Germinal center (tissue), 1 donor: ENCODE measurements around the gene TEX101.
"Not testable (repeated sequence)": the region's sequence is repeated elsewhere in the genome, so short reads cannot be mapped to it uniquely, and the experiment has no call there.

Experiments used
- DNase-seq: peaks from one replicate; pipeline ENCODE4 v3.0.0; 2012; ENCODE audit warnings: mixed read lengths, low spot score

Gene TEX101

GRCh38 chr19:43420954-43421353, 6.3 kb downstream of the TEX101 start:
- no peak for DNase-seq

DNA sequence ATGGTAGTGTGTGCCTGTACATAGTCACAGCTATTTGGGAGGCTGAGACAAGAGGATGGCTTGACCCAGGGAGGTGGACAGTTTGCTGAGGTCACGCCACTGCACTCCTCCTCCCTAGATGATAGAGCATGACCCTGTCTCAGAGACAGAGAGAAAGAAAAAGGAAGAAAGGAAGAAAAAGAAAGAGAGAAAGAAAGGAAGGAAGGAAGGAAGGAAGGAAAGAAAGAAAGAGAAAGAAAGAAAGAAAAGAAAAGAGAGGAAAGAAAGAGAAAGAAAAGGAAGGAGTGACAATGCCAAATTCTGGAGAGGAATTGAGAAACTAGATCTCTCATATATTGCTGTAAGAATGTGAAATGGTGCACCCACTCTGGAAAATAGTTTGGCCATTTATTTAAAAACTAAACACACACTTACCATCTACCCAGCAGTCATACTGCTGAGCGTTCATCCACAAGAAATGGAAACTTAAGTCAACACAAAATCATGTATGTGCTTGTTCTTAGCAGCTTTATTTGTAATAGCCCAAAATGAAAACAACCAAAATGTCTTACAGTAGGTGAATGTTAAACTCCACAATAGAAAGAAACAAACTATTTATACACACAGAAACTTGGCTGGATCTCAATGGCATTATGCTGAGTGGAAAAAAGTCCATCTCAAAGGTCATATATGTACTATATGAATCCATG, 7.5 kb downstream of the TEX101 start:
- no peak for DNase-seq

DNA sequence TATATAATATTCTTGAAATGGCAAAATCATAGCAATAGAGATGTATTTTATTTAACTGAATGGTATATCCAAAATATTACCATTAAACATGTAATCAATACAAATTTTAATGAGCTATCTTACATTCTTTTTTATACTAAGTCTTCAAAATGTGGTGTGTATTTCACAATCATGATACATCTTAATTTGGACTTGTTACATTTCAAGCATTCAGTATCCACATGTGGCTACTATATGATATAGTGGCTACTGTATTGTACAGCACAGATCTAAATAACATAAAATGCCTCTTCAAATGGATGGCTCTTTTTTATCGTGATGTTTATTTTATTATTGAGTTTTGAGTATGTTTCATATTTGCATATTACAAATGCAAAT, 8.0 kb downstream of the TEX101 start:
- DNase-seq: no peak

DNA sequence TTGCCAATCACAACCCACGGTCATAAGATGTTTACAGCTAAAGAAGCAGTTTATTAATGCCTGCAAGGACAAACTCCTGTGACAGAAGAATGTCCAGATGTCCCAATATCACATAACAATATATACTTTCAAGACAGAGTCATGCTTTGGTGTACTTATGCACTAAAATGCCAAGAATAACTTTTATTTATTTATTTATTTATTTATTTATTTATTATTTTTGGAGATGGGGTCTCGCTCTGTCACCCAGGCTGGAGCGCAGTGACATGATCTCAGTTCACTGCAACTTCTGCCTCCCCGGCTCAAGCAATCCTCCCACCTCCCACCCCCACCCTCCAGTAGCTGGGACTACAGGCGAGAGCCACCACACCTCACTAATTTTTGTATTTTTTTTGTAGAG, 9.1 kb downstream of the TEX101 start:
- DNase-seq: no peak

DNA sequence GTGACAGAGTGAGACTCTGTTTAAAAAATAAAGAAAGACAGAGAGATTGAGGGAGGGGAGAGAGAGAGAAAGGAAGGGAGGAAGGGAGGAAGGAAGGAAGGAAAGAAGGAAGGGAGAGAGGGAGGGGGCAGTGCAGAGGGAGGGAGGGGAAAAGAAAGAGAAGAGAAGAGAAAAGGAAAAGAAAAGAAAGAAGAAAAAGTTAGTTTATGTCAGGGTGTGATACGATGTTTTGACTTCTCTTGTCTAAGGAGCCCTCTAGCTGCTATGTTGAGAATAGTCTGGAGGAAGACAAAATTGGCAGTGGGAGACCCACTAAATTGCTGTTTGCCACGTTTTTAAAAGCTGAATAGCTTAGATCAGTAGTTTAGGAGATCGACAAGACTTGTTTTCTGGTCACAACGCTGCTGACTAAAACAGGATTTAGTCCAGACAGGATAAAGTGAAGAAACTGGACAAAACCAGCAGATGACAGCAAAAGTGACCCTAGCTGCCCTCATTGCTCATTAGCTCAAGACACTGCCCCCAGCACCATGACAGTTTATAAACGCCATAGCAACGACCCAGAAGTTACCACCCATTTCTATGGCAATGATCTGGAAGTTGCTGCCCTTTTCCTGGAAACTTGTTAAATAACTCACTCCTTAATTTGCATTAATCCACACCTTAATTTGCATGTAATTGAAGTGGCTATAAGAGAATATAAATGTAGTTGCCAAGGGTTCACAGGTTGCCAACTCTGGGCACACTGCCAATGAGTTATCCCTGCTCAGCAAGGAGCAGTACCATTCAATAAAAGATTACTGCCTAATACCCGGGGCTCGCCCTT, 11.1 kb downstream of the TEX101 start:
- no peak for DNase-seq

GRCh38 chr19:43429395-43429794, 14.7 kb downstream of the TEX101 start:
- DNase-seq: no peak

- DNase-seq: no peak
These were observed 15.5 kb downstream of the TEX101 start for GRCh38 chr19:43430142-43430710.

- DNase-seq: no peak
These were observed 16.3 kb downstream of the TEX101 start for GRCh38 chr19:43430976-43431375.

DNA sequence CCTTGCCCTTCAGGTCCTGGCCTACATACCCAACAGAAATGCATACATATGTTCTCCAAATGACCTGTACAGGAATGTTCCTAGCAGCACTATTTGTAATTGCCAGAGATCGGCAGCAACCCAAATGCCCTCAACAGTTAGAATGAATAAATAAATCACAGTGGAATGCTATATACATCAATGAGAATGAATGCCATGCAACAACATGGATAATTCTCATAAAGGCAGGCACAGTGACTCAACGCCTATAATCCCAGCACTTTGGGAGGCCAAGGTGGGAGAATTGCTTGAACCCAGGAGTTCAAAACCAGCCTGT, 18.6 kb downstream of the TEX101 start:
- no peak for DNase-seq

DNA sequence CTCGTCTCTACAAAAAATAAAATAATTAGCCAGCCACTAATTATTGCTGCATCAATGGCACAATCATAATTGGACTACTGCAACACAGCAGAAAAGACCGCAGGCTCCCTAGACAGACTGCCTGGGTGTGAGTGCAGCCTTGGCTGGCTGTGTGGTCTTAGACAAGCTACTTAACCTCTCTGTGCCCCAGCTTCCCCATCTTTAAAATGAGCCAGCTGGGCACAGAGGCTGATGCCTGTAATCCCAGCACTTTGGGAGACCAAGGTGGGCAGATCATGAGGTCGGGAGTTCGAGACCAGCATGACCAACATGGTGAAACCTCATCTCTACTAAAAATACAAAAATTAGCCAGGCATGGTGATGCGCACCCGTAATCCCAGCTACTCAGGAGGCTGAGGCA, 19.0 kb downstream of the TEX101 start:
- DNase-seq: no peak

- DNase-seq: no peak
These were observed 21.1 kb downstream of the TEX101 start for GRCh38 chr19:43435775-43436174.

DNA sequence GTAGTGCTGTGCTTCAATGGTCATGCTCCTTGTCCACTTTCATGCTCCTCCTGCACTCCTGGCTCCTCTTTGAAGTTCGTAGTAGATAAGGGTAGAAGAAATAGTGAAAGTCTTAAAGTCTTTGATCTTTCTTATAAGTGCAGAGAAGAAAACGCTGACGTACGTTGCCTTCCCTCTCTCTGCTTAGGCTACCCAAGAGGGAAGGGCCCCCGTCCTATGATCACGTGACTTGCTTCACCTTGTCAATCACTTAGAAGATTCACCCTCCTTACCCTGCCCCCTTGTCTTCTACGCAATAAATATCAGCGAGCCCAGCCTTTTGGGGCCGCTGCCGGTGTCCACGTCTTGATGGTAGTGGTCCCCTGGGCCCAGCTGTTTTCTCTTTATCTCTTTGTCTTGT, 22.6 kb downstream of the TEX101 start:
- DNase-seq: not testable (repeated sequence)

- DNase-seq: no peak
These were observed 23.0 kb downstream of the TEX101 start for GRCh38 chr19:43437712-43438111.

GRCh38 chr19:43438291-43439031, 23.8 kb downstream of the TEX101 start:
- DNase-seq: no peak

GRCh38 chr19:43439032-43439708, 24.5 kb downstream of the TEX101 start:
- no peak for DNase-seq

- no peak for DNase-seq
These were observed 25.0 kb downstream of the TEX101 start for GRCh38 chr19:43439709-43440063.

GRCh38 chr19:43441716-43442115, 27.0 kb downstream of the TEX101 start:
- DNase-seq: no peak

DNA sequence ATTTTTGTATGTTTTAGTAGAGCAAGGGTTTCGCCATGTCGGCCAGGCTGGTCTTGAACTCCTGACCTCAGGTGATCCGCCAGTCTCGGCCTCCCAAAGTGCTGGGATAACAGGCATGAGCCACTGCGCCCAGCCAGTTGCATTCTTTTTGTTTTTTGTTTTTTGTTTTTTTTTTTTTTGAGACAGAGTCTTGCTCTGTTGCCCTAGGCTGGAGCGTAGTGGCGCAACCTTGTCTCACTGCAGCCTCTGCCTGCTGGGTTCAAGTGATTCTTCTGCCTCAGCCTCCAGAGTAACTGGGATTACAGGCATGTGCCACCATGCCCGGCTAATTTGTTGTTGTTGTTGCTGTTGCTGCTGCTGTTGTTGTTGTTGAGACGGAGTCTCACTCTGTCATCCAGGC, 29.4 kb downstream of the TEX101 start:
- not testable (repeated sequence) for DNase-seq

GRCh38 chr19:43444531-43445287, 30.0 kb downstream of the TEX101 start:
- DNase-seq: no peak

GRCh38 chr19:43445426-43445825, 30.7 kb downstream of the TEX101 start:
- DNase-seq: no peak

GRCh38 chr19:43446746-43447489, 32.2 kb downstream of the TEX101 start:
- peak; percentile 78 for DNase-seq
